BLaER1 treated with 17β-estradiol and CSF1 and Interleukin-3, amounts not matched to agents 10 nM and 100 nM (cell line): ENCODE results near the gene PIAS4.
A peak's percentile ranks its signal among the peaks of the same experiment; 100 is the strongest.

Experiments used
- H3K27ac ChIP-seq, 11 experiments: shearing (Covaris generic); formaldehyde crosslinking; 2 replicates each; pipeline ENCODE4 v1.8.1; 2022
- H3K27me3 ChIP-seq, 11 experiments: shearing (Covaris generic); formaldehyde crosslinking; 2 replicates each; pipeline ENCODE4 v1.8.1; 2022
- H3K36me3 ChIP-seq, 11 experiments: shearing (Covaris generic); formaldehyde crosslinking; 2 replicates each; pipeline ENCODE4 v1.8.1; 2022
- H3K4me1 ChIP-seq, 10 experiments: shearing (Covaris generic); formaldehyde crosslinking; 2 replicates each; pipeline ENCODE4 v1.8.1; 2022
- H3K4me2 ChIP-seq, 11 experiments: shearing (Covaris generic); formaldehyde crosslinking; 2 replicates each; pipeline ENCODE4 v1.8.1; 2022
- H3K4me3 ChIP-seq, 10 experiments: shearing (Covaris generic); formaldehyde crosslinking; 2 replicates each; pipeline ENCODE4 v1.8.1; 2022
- H3K9ac ChIP-seq, 11 experiments: shearing (Covaris generic); formaldehyde crosslinking; 2 replicates each; pipeline ENCODE4 v1.8.1; 2022
- H3K9me3 ChIP-seq, 11 experiments: shearing (Covaris generic); formaldehyde crosslinking; replicated peaks in 1 of 11; 2 replicates each; pipeline ENCODE4 v1.8.1; 2022
- H4K20me1 ChIP-seq, 11 experiments: shearing (Covaris generic); formaldehyde crosslinking; 2 replicates each; pipeline ENCODE4 v1.8.1; 2022
- Cebpa-rat ChIP-seq, 11 experiments: shearing (Covaris generic); IDR thresholded peaks; 2 replicates each; pipeline ENCODE4 v1.8.1; 2022

Gene PIAS4

GRCh38 chr19:4046362-4046691 lies 38.8 kb downstream of the PIAS4 start:
- H3K27me3 ChIP-seq, result no peaks in the 10 kb centered on the region
- H3K4me3 ChIP-seq, result no peak overlapping the region
- no peak overlapping the region for H3K4me2 ChIP-seq
- TF ChIP-seq Cebpa-rat (IDR thresholded peaks at IDR 0.05), result no peak
- peaks cover 0 to 11% (median 2%) of the 10 kb centered on the region in 10 experiments; a peak in 12 of 20 replicates for H3K4me1 ChIP-seq
- H4K20me1 ChIP-seq, result peaks cover 84 to 98% (median 94%) of the 10 kb centered on the region in 11 experiments
- H3K9ac ChIP-seq, result no peak overlapping the region
- no peaks in the 10 kb centered on the region for H3K9me3 ChIP-seq
- peaks cover 56 to 84% (median 75%) of the 10 kb centered on the region in 11 experiments for H3K36me3 ChIP-seq
- H3K27ac ChIP-seq, result no peak overlapping the region

- no peak for TF ChIP-seq Cebpa-rat (IDR thresholded peaks at IDR 0.05)
- H3K27me3 ChIP-seq, result no peaks in the 10 kb centered on the region
- no peak overlapping the region for H3K9ac ChIP-seq
- H4K20me1 ChIP-seq, result peaks cover 84 to 98% (median 94%) of the 10 kb centered on the region in 11 experiments
- H3K36me3 ChIP-seq, result peaks cover 53 to 84% (median 77%) of the 10 kb centered on the region in 11 experiments
- no peak overlapping the region for H3K27ac ChIP-seq
- no peak overlapping the region for H3K4me3 ChIP-seq
- H3K9me3 ChIP-seq, result no peaks in the 10 kb centered on the region
- peaks cover 0 to 19% (median 9%) of the 10 kb centered on the region in 10 experiments; a peak in 13 of 20 replicates for H3K4me1 ChIP-seq
- no peak overlapping the region for H3K4me2 ChIP-seq
Measured at GRCh38 chr19:4046946-4047683, 39.6 kb downstream of the PIAS4 start.

GRCh38 chr19:4049432-4049831 lies 41.9 kb downstream of the PIAS4 start:
- Histone ChIP-seq H3K9me3 (no peaks in the 10 kb centered on the region), H3K36me3 (peaks cover 64 to 91% (median 85%) of the 10 kb centered on the region in 11 experiments), H3K9ac (no peak overlapping the region), H3K27me3 (no peaks in the 10 kb centered on the region), H4K20me1 (peaks cover 90 to 100% (median 98%) of the 10 kb centered on the region in 11 experiments), H3K4me1 (peaks cover 0 to 42% (median 24%) of the 10 kb centered on the region in 10 experiments; a peak in 15 of 20 replicates), H3K27ac (peak overlapping the region in 1 of 11 experiments; percentile 10; a peak in 1 of 22 replicates), H3K4me3 (no peak overlapping the region), H3K4me2 (no peak overlapping the region)
- TF ChIP-seq Cebpa-rat (IDR thresholded peaks at IDR 0.05), result no peak

- Histone ChIP-seq H3K4me1 (peaks cover 0 to 61% (median 26%) of the 10 kb centered on the region in 10 experiments; a peak in 15 of 20 replicates), H3K27ac (peak overlapping the region in 10 of 11 experiments; percentile 11 to 81 (median 58); a peak in 17 of 22 replicates), H3K27me3 (no peaks in the 10 kb centered on the region), H3K4me2 (peak overlapping the region in 8 of 11 experiments; percentile 24 to 79 (median 54); a peak in 12 of 22 replicates), H3K9me3 (no peaks in the 10 kb centered on the region), H3K36me3 (peaks cover 72 to 92% (median 89%) of the 10 kb centered on the region in 11 experiments), H3K9ac (peak overlapping the region in 6 of 11 experiments; percentile 27 to 69 (median 58); a peak in 9 of 22 replicates), H3K4me3 (peak overlapping the region in 2 of 10 experiments; percentile 26 to 54; a peak in 3 of 20 replicates), H4K20me1 (peaks cover 90 to 100% (median 98%) of the 10 kb centered on the region in 11 experiments)
- no peak for TF ChIP-seq Cebpa-rat (IDR thresholded peaks at IDR 0.05)
Measured at GRCh38 chr19:4051175-4052101, 43.9 kb downstream of the PIAS4 start.

- Histone ChIP-seq H3K4me1 (peaks cover 0 to 70% (median 28%) of the 10 kb centered on the region in 10 experiments; a peak in 15 of 20 replicates), H3K4me3 (peak overlapping the region in 3 of 10 experiments; percentile 13 to 54 (median 29); a peak in 5 of 20 replicates), H3K27ac (peak overlapping the region in 9 of 11 experiments; percentile 32 to 81 (median 49); a peak in 13 of 22 replicates), H3K27me3 (no peaks in the 10 kb centered on the region), H3K4me2 (peak overlapping the region in 9 of 11 experiments; percentile 5 to 79 (median 59); a peak in 15 of 22 replicates), H3K36me3 (peaks cover 70 to 95% (median 94%) of the 10 kb centered on the region in 11 experiments), H4K20me1 (peaks cover 98 to 100% (median 99%) of the 10 kb centered on the region in 11 experiments), H3K9ac (peak overlapping the region in 6 of 11 experiments; percentile 22 to 69 (median 58); a peak in 9 of 22 replicates), H3K9me3 (no peaks in the 10 kb centered on the region)
- no peak for TF ChIP-seq Cebpa-rat (IDR thresholded peaks at IDR 0.05)
Measured at GRCh38 chr19:4052114-4052992, 44.8 kb downstream of the PIAS4 start.

- Histone ChIP-seq H3K27ac (peak overlapping the region in 6 of 11 experiments; percentile 17 to 81 (median 40); a peak in 9 of 22 replicates), H3K4me2 (peak overlapping the region in 8 of 11 experiments; percentile 4 to 79 (median 50); a peak in 13 of 22 replicates), H4K20me1 (peaks cover 98 to 100% (median 99%) of the 10 kb centered on the region in 11 experiments)
Measured at GRCh38 chr19:4052993-4053422, 45.5 kb downstream of the PIAS4 start.

GRCh38 chr19:4053423-4054324 lies 46.1 kb downstream of the PIAS4 start:
- Histone ChIP-seq H3K27ac (no peak overlapping the region), H3K9me3 (no peaks in the 10 kb centered on the region), H3K36me3 (peaks cover 61 to 94% (median 90%) of the 10 kb centered on the region in 11 experiments), H3K4me2 (peak overlapping the region in 7 of 11 experiments; percentile 4 to 79 (median 59); a peak in 12 of 22 replicates), H4K20me1 (peaks cover 98 to 100% (median 99%) of the 10 kb centered on the region in 11 experiments), H3K4me3 (peak overlapping the region in 2 of 10 experiments; percentile 13 to 29; a peak in 1 of 20 replicates), H3K4me1 (peaks cover 10 to 83% (median 41%) of the 10 kb centered on the region in 10 experiments; a peak in 19 of 20 replicates), H3K9ac (peak overlapping the region in 2 of 11 experiments; percentile 19 to 61; a peak in 2 of 22 replicates), H3K27me3 (no peaks in the 10 kb centered on the region)
- no peak for TF ChIP-seq Cebpa-rat (IDR thresholded peaks at IDR 0.05)

More at GRCh38 chr19:4052993-4053422, 45.5 kb downstream of the PIAS4 start:
- no peak for TF ChIP-seq Cebpa-rat (IDR thresholded peaks at IDR 0.05)
- Histone ChIP-seq H3K4me1 (peaks cover 4 to 77% (median 34%) of the 10 kb centered on the region in 10 experiments; a peak in 18 of 20 replicates), H3K36me3 (peaks cover 68 to 96% (median 94%) of the 10 kb centered on the region in 11 experiments), H3K9ac (peak overlapping the region in 5 of 11 experiments; percentile 19 to 61 (median 43); a peak in 8 of 22 replicates), H3K4me3 (peak overlapping the region in 3 of 10 experiments; percentile 13 to 29 (median 17); a peak in 3 of 20 replicates), H3K9me3 (no peaks in the 10 kb centered on the region), H3K27me3 (no peaks in the 10 kb centered on the region)
